HG03175 (cell line): ENCODE results near the gene IQSEC3.

ENCODE experiments used
- ATAC-seq: cut with Tn5 transposase; IDR thresholded peaks from one replicate; pipeline ENCODE4 v1.9.1; 2021; ENCODE audit warnings: mild to moderate bottlenecking, moderate library complexity; ENCODE audit not compliant: unreplicated experiment

IQSEC3 gene

GRCh38 chr12:227286-227915 is 160.8 kb downstream of the IQSEC3 start:
- no peak for ATAC-seq
